ENCODE results near the gene UNC13A.

DNA sequence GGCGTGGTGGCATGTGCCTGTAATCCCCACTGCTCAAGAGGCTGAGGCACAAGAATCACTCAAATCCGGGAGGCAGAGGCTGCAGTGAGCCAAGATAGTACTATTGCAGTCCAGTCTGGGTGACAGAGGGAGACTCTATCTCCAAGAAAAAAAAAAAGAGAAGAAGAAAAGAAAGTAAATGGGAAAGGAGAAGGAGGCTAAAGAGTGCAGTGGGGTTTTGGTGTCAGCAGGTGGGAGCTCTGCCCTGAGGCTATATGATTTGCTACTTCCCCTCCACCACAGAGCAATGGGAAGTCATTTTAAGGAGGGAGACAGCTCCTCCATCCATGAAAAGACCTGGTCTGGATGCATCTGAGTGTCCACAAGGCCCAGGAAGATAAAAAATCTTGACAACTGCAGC, 23.1 kb downstream of the UNC13A start:
- no peak for TF ChIP-seq POLR2AphosphoS5 (IDR thresholded peaks at IDR 0.05)
- TF ChIP-seq, protein P1, sequence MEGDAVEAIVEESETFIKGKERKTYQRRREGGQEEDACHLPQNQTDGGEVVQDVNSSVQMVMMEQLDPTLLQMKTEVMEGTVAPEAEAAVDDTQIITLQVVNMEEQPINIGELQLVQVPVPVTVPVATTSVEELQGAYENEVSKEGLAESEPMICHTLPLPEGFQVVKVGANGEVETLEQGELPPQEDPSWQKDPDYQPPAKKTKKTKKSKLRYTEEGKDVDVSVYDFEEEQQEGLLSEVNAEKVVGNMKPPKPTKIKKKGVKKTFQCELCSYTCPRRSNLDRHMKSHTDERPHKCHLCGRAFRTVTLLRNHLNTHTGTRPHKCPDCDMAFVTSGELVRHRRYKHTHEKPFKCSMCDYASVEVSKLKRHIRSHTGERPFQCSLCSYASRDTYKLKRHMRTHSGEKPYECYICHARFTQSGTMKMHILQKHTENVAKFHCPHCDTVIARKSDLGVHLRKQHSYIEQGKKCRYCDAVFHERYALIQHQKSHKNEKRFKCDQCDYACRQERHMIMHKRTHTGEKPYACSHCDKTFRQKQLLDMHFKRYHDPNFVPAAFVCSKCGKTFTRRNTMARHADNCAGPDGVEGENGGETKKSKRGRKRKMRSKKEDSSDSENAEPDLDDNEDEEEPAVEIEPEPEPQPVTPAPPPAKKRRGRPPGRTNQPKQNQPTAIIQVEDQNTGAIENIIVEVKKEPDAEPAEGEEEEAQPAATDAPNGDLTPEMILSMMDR (IDR thresholded peaks at IDR 0.05; ENCODE audit: poor library complexity, severe bottlenecking): no peak
- TF ChIP-seq SMC3 (conservative IDR thresholded peaks at IDR 0.05; ENCODE audit: poor library complexity): no peak
- TF ChIP-seq REST (IDR thresholded peaks at IDR 0.05; ENCODE audit: borderline replicate concordance): no peak
- no peak for TF ChIP-seq TAF1 (IDR thresholded peaks at IDR 0.05; ENCODE audit: low read depth)

Measured in neural cell (in vitro differentiated cells).